Fibroblast of skin of scalp (primary cell): ENCODE data around the gene ANAPC16.
"Not testable (repeated sequence)": the region's sequence is repeated elsewhere in the genome, so short reads cannot be mapped to it uniquely, and the experiment has no call there.

Experiments used
- DNase-seq: peaks from one replicate; pipeline ENCODE4 v3.0.0-alpha.2; 2013

The ANAPC16 gene

DNA sequence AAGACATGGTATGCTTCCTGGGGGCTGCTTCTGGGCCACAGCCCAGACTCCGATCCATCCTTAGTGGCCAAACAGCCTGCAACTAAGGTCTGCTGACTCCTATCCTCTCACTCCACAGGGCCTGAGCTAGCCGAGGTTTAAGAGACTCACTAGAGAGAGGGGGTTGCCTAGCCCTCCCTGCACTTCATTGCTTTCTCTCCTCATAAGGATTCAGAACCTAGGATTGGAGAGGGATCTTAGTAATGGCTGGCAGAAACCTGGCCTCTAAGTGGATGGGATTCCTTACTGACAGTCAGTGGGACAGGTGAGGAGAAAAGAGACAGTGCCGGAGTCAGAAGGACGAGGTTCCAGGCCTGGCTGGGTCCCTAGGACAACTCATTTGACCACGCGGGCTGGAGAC is 49.7 kb downstream of the ANAPC16 start:
- no peak for DNase-seq

DNA sequence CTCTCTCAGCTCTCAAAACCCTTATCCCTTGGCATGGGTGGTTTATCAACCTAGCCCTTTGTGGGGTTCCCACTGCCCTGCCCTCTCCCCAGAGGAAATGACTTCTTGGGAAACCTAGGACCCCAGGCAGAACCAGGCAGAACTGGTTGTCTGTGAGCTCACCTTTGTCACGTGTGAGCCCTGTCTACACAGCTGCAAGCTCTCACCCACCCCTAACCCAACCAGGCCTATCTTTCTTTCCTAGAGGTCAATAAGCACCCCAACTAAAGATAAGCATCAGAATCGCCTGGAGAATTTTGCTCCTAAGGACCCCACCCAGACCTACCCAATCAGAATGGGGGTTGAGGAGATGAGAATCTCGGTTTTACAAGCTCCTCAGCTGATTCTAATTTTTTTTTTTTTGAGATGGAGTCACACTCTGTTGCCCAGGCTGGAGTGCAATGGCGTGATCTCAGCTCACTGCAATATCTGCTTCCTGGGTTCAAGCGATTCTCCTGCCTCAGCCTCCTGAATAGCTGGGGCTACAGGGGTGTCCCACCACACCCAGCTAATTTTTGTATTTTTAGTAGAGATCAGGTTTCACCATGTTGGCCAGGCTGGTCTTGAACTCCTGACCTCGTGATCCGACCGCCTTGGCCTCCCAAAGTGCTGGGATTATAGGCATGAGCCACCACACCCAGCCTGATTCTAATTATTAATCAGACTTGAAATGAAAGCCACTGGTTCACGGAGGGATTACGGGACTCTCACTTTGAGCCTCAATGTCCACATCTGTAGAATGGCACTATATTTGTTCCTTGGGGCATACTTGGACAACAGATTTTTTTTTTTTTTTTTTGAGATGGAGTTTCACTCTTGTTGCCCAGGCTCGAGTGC is 50.4 kb downstream of the ANAPC16 start:
- no peak for DNase-seq

DNA sequence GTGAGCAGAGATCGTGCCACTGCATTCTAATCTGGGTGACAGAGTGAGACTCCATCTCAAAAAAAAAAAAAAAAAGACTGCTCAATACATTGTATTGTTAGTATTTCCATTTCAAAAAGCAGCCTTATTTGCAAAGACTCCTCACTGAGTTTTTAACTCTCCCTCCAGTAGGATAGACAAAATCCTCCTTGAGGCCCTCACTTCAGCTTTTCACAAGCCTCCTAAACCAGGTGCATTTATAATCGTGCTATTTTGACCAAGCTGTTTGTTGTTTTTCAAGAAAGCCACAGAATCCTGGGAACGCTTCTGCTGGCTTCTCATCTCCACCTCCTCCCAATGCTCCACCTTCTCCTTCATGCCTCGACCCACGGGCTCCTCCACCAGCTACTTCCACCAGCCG is 51.6 kb downstream of the ANAPC16 start:
- DNase-seq = no peak

DNA sequence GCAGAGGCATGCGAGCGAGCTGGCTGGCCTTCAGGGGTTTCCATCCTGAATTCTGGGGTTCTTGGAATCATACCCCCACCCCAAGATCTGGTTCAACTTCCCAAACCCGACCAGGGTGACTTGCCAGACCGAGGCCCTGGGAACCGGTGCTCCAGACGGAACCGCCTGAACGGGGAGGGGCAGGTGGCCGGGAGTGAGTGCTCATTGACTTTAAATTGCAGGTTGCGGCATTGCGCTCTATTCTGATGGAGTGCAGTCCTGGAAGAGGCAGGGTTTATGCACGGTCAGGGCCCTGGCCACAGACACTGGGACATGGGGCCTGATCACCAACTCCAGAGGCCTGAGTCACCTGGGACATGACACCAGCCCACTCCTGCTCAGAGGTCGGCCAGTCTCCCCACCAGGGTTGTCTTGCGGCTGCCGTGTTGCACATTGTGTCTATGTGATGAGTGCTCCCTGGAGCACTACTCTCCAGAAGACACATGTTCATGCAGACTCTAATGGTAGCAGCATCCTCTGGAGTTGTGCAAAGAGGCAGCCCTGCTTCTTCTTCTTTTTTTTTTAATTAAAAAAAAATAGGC is 52.1 kb downstream of the ANAPC16 start:
- no peak for DNase-seq

DNA sequence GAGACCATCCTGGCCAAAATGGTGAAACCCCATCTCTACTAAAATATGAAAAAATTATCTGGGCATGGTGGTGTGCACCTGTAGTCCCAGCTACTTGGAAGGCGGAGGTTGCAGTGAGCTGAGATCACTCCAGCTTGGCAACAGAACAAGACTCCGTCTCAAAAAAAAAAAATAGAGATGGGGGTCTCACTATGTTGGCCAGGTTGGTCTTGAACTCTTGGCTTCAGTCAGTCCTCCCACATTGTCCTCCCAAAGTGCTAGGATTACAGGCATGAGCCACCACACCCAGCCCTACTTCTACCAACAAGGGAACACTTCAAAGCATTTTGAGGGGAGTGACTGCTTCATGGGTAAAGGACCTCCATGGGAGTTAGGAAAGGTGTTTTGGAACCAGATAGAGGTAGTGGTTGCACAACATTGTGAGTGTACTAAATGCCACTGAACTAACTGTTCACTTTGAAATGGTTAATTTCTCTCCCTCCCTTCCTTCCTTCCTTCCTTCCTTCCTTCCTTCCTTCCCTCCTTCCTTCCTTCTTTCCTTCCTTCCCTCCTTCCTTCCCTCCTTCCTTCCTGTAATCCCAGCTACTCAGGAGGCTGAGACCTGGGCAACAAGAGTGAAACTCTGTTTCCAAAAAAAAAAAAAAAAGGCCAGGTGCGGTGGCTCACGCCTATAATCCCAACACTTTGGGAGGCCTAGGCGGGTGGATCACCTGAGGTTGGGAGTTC is 52.8 kb downstream of the ANAPC16 start:
- not testable (repeated sequence) for DNase-seq

DNA sequence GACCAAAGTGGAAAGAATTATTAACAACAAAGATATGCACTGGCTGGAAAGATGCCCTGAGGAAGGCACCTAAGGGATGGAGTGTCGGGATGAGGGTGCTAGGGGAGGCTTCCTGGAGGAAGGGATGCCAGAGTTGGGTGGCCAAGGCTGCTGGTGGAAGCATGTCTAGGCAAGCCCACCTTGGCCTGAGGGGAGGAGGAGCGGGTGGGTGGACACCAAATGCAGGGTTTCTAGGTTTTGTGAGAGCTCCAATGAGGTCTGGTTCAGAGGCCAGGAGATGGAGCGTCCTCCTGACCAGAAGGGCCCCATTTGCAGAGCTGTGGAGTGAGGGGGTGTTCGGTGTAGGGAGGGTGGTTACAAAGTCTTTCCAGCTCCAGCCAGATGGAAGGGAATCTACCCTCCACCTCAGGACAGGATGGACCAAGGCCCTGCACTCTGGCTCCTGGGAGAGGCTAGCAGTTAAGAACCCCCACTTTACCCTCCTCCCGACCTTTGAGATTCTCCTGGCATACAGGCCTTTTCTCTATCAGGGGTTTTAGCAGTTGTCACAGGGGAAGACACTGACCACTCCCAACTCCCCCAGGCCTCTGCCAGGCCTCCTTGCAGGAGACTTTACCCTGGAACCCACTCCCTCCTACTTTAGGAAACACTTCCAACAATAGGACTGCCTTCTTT is 54.9 kb downstream of the ANAPC16 start:
- peak; percentile 13 for DNase-seq

DNA sequence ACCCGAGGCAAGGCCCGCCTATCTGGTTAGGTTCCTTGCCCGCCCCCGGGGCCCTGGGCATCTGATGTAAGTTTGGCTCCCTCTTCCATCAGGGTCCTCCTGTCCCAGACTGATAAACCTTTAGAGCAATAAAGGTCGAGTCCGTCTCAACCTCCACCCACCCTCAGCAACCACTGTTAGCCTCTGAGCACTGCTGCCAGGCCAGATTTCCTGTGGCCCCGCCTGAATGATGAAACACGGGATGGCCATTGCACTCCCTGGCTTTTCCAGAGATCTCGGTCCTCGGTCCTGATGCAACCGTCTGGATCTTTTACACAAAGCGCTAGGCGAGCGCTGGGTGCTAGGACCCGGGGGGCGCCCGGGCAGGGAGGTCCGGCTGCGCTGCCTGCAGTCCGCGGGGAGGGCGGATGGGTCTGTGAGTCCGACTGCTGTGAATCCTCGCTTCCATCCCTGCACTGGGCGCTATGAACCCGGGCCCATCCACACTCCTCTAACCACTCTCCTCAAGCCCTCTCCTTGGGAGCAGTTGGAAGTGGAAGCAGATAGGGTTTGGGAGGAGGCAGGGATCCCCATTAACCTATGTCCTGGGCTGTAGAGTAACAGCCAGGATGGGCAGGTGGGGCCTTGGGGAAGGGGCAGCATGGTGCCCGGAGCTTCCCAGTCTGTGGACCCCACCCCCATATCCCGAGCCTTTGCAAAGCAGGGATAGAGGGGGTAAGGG is 57.0 kb downstream of the ANAPC16 start:
- DNase-seq = peak; percentile 100

DNA sequence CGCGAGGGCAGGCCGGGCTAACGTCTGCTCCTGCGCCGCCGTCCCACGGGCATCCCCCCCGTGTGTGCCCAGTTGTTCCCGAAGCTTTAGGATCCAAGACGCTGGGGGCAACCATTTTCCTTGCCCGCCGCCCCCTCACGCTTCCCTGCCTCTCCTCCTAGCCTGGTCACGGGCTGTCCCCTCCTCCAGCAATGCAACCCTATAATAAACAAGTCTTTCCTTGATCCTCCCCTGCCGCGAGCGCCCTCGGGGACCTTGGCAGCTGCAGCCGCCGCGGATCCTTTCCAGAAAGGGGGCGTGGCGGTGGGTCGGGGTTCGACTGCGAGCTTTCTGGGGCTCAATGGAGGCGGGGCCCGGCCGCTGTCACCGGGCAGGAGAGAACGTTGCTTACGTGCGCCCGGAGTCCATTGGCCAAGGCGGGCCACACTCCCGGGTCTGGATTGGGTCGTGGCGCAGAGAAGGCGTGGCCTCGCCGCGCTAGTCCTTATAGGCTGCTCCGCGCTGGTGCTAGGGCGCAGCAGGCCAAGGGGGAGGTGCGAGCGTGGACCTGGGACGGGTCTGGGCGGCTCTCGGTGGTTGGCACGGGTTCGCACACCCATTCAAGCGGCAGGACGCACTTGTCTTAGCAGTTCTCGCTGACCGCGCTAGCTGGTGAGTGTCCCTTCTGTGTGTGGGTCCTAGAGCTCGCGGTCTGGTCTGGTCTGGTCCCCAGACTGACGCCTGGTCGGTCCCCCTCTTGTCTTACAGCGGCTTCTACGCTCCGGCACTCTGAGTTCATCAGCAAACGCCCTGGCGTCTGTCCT is 57.8 kb downstream of the ANAPC16 start, which contains the start of gene DDIT4:
TSS of gene DDIT4 (plus strand) at position 515 of the 803 bp plus-strand sequence. CDS start 293 bp downstream, outside the sequence.
- DNase-seq = peak; percentile 100

DNA sequence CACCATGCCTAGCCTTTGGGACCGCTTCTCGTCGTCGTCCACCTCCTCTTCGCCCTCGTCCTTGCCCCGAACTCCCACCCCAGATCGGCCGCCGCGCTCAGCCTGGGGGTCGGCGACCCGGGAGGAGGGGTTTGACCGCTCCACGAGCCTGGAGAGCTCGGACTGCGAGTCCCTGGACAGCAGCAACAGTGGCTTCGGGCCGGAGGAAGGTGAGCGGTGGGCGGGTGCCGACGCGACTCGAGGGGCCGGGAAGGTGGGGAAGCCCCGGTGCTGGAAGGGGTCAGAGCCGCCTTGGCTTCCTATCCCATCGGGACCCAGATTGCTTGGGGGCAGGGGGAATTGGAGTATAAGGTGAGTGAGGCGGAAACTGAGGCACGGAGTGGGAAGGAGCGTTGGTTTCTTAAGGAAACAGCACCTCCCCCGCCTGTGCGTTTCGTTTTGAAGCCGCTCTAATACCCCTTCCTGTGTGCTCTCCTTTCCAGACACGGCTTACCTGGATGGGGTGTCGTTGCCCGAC is 58.5 kb downstream of the ANAPC16 start:
- no peak for DNase-seq

DNA sequence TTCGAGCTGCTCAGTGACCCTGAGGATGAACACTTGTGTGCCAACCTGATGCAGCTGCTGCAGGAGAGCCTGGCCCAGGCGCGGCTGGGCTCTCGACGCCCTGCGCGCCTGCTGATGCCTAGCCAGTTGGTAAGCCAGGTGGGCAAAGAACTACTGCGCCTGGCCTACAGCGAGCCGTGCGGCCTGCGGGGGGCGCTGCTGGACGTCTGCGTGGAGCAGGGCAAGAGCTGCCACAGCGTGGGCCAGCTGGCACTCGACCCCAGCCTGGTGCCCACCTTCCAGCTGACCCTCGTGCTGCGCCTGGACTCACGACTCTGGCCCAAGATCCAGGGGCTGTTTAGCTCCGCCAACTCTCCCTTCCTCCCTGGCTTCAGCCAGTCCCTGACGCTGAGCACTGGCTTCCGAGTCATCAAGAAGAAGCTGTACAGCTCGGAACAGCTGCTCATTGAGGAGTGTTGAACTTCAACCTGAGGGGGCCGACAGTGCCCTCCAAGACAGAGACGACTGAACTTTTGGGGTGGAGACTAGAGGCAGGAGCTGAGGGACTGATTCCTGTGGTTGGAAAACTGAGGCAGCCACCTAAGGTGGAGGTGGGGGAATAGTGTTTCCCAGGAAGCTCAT is 59.0 kb downstream of the ANAPC16 start:
- peak; percentile 74 for DNase-seq

DNA sequence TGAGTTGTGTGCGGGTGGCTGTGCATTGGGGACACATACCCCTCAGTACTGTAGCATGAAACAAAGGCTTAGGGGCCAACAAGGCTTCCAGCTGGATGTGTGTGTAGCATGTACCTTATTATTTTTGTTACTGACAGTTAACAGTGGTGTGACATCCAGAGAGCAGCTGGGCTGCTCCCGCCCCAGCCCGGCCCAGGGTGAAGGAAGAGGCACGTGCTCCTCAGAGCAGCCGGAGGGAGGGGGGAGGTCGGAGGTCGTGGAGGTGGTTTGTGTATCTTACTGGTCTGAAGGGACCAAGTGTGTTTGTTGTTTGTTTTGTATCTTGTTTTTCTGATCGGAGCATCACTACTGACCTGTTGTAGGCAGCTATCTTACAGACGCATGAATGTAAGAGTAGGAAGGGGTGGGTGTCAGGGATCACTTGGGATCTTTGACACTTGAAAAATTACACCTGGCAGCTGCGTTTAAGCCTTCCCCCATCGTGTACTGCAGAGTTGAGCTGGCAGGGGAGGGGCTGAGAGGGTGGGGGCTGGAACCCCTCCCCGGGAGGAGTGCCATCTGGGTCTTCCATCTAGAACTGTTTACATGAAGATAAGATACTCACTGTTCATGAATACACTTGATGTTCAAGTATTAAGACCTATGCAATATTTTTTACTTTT is 59.7 kb downstream of the ANAPC16 start:
- DNase-seq = peak; percentile 25

DNA sequence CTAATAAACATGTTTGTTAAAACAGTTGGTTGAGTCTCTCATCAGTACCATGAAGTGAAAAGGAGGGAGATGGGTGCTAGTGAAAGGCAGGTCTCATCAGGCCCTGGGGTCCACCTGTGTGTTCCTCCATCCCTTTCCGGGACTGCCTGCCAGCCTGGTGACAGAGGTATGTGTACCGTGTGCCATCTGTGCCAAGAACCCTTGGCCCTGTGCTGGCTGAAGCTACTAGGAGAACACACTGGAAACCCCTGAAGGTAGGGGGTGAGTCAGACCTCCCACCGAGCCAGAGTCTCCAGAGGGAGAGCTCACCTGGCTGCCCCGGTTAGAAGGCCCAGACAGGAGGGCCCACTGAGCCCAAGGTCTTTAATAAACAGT is 60.2 kb downstream of the ANAPC16 start:
- DNase-seq = peak; percentile 44

DNA sequence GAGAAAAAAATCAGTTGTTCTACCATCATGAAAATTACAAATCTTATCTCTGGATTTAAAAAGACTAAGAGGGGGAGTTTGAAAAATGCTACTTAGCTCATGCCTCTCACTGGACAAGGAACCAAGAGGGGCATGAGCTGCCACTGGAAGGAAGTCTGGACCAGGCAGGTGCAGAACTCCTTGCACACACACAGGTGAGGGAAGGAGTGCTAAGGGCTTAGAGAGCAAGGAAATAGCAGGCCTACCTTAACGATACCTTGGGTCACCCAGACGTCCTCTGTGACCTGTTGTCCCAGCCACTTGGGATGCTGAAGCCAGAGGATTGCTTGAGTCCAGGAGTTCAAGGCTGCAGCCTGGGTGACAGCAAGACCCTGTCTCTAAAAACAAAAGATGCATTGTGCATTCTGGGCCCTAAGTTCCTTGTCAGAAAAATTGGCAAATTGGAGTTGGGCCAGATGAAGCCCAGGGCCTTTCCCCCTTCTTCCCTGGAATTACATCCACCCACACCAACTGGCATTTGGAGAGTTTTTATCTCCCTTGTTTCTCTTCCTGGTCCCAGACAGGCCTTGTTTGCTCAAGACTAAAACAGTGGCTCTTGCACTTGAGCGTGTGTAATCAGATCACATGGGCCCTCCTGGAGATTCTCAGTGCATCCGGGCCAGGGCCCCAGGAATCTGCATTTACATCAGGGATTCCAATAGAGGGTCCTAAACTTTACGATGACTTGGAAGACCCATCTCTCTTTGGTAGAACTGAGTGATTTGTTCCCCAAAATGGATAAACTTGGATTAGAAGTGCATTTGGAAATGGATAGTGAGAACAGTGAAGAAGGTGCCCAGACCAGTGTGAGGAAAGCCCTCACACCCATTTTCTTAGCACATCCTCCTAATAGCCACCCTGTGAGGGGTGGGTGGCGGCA is 60.9 kb downstream of the ANAPC16 start:
- DNase-seq = peak; percentile 90

DNA sequence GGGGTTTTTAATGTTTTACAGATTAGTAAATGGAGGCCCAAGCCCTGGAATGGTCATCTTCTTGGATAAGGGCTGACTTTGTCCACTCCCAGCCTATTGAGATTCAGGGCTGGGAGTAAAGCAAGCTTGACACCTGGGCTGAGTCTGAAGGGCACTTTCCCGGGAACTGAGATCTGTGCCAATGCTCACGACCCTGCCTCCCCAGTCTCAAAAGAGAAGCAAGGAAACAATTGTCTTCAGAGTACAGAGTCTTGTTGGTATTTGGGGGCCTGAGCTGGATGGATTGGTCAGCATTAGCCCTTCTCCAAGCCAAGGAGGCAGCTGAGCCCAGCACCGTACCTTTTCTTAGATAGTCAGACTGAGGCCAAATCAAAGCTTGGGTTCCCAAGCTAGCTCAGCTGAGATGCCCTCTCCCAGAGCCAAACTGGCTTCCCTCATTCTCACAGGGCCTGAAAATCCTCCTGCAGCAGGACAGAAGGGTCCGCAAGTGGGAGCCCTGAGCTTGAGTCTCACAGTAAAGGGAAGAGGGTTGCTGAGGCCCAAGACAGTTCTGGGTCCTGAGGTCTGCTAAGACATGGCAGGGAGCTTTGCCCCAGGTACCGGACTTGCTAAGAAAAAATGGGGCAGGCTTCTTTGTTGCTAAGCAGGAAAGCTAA is 61.7 kb downstream of the ANAPC16 start:
- DNase-seq = no peak

DNA sequence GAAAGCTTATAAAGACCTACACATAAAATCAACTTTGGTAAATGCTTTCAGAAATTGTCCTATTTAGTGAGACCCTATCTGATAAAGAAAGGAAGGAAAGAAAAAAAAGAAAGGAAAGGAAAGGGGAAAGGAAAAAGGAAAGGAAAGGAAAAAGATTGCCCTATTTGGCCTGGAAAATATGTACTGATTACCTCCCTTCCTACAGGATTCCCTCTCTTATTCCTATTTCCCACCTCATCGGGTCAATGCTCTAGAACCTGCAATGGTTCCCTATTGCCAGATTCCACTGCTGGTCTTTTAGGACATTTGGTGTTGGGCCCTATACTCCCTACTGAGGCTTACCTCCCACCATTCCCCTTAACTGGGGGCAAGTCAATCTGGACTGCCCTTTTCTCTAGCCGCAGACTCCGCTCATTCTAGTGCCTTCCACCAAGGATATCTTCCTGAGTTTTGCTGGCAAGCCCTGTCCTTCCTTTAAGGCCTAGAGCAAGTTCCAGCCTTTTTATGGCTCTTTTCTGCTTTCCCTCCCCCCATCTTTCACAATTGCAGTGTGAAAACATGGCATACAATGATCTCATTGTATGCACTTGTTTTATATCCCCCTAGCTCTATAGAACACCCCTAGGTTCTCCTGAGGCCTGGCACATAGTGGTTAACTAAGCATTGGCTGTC is 62.3 kb downstream of the ANAPC16 start:
- DNase-seq = peak; percentile 30

DNA sequence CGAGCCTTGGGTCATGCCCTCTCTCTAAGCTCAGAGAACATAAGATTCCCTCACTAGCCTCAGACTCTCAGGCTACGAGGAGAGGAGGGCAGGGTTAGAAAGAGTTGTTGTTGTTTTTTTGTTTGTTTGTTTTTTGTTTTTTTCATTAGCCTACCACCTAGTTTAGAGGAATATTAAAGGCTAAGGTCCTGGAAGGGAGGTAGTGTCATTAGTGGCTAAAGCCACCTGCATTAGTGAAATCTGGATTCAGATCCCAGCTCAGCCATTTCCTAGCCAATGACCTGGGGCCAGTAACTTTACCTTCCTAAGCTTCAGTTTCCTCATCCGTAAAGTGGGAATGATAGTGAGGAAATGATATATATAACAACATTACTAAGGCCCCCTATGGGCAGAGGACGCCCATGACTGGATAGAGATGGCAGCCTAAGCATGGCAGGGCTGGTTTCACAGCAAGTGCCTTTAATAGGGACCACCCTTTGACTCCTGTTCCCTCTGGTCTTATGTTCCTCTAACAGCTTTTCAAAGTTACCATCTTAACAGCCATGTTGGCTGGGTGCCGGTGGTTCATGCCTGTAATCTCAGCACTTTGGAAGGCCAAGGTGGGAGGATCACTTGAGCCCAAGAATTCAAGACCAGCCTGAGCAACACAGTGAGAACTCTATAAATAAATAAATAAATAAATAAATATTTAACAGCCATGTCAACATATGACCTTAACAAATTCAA is 63.0 kb downstream of the ANAPC16 start:
- peak; percentile 16 for DNase-seq

DNA sequence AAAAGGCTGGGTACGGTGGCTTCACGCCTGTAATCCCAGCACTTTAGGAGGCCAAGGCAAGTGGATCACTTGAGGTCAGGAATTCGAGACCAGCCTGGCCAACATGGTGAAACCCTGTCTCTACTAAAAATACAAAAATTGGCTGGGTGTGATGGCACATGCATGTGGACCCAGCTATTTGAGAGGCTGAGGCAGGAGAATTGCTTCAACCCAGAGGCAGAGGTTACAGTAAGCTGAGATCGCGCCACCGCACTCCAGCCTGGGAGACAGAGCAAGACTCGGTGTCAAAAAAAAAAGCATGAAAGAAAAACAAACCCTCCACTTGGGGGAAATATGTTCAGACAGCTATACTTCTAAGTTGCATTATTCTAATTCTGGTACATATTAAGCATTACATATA is 63.8 kb downstream of the ANAPC16 start:
- DNase-seq = not testable (repeated sequence)
